Thymus (tissue), 14 donors: ENCODE results near the gene PILRA. TPM values are rescaled to one million over a fixed set of nuclear protein-coding genes. Genes with fewer than 3 reads are reported as not detected.
"Not testable (repeated sequence)": the region's sequence is repeated elsewhere in the genome, so short reads cannot be mapped to it uniquely, and the experiment has no call there.

Experiments
- DNase-seq, 9 donors: peaks; one replicate each; pipeline ENCODE4 v3.0.0-alpha.2; 2013; ENCODE audit warnings: low spot score in 9 of 9, low read depth in 6 of 9, missing footprints in 1 of 9
- H3K27ac ChIP-seq, 2 donors: one replicate each; pipeline ENCODE4 v1.5.1; 2013; ENCODE audit warnings: control low read depth in 1 of 2, low read depth in 1 of 2, low read length in 1 of 2, mild to moderate bottlenecking in 1 of 2, moderate library complexity in 1 of 2
- H3K27me3 ChIP-seq, 2 donors: one replicate each; pipeline ENCODE4 v1.5.1; 2013; ENCODE audit warnings: low read length in 1 of 2; ENCODE audit not compliant: control insufficient read depth in 2 of 2, insufficient read depth in 1 of 2
- H3K36me3 ChIP-seq, 2 donors: one replicate each; pipeline ENCODE4 v1.5.1; 2013; ENCODE audit warnings: low read length in 1 of 2, mild to moderate bottlenecking in 1 of 2, moderate library complexity in 1 of 2; ENCODE audit not compliant: control insufficient read depth in 2 of 2, insufficient read depth in 2 of 2
- H3K4me1 ChIP-seq, 2 donors: one replicate each; pipeline ENCODE4 v1.5.1; 2013; ENCODE audit warnings: low read length in 2 of 2; ENCODE audit not compliant: control insufficient read depth in 2 of 2, insufficient read depth in 2 of 2
- H3K4me3 ChIP-seq, 2 donors: one replicate each; pipeline ENCODE4 v1.5.1; 2013; ENCODE audit warnings: low read length in 2 of 2, control low read depth in 1 of 2, mild to moderate bottlenecking in 1 of 2
- H3K9me3 ChIP-seq, 2 donors: one replicate each; pipeline ENCODE4 v1.5.1; 2013; ENCODE audit warnings: low read length in 1 of 2, mild to moderate bottlenecking in 1 of 2; ENCODE audit not compliant: control insufficient read depth in 2 of 2, insufficient read depth in 1 of 2
- WGBS: extraction: QIAGEN DNeasy Blood & Tissue Kit; methylation state at CpG from one replicate; pipeline ENCODE4 v1.1.7; 2013; 5-methylcytosine and 5-hydroxymethylcytosine counted together
- long read RNA-seq, 10 donors: transcript quantifications; one replicate each; lab custom pipeline, GENCODE V29; 2026
- polyA plus RNA-seq: library from polyadenylated mRNA; stranded (reverse); fragments of 200-250 nt; gene quantifications from one replicate; pipeline ENCODE4 v1.2.3, GENCODE V29; 2013
- total RNA-seq: library from RNA; stranded (reverse); fragments of 120-200 nt; gene quantifications from one replicate; pipeline ENCODE4 v1.2.4, GENCODE V29; 2013
- donor health status: healthy.

PILRA gene
- total RNA-seq: 4.6 TPM
- polyA plus RNA-seq: 12.2 TPM
- long read RNA-seq, donor 1, partial matches to known transcripts: 0 of 1 reads
- long read RNA-seq, donor 1, other reads (novel, unspliced or antisense): 0 of 1 reads
- long read RNA-seq, donor 2: 0 reads
- long read RNA-seq, donor 3: 0 reads
- long read RNA-seq, donor 4, partial matches to known transcripts: 0 of 1 reads
- long read RNA-seq, donor 4, other reads (novel, unspliced or antisense): 0 of 1 reads
- long read RNA-seq, donor 5, partial matches to known transcripts: 0 of 3 reads
- long read RNA-seq, donor 5, other reads (novel, unspliced or antisense): 0 of 3 reads
- long read RNA-seq, donor 6, partial matches to known transcripts: 0 of 2 reads
- long read RNA-seq, donor 6, other reads (novel, unspliced or antisense): 0 of 2 reads
- long read RNA-seq, donor 7, partial matches to known transcripts: 0 of 2 reads
- long read RNA-seq, donor 7, other reads (novel, unspliced or antisense): 0 of 2 reads
- long read RNA-seq, donor 8: 0 reads
- long read RNA-seq, donor 9, partial matches to known transcripts: 0 of 1 reads
- long read RNA-seq, donor 9, other reads (novel, unspliced or antisense): 0 of 1 reads
- long read RNA-seq, donor 10, partial matches to known transcripts: 0 of 1 reads
- long read RNA-seq, donor 10, other reads (novel, unspliced or antisense): 0 of 1 reads

GRCh38 chr7:100373261-100373831 is at the start of gene PILRA:
TSS of gene PILRA (plus strand) at chr7:100373487. CDS start at chr7:100373657, 170 bp downstream.
- Histone ChIP-seq H3K36me3 (peaks cover 0 to 4% of the 10 kb centered on the region in 2 donors), H3K4me1 (peaks cover 0 to 43% of the 10 kb centered on the region in 2 donors), H3K4me3 (no peak within 1 kb of the TSS), H3K9me3 (no peaks in the 10 kb centered on the region), H3K27me3 (no peaks in the 10 kb centered on the region), H3K27ac (peak within 1 kb of the TSS in 1 of 2 donors; percentile 56)
- 93% methylated on average over 12 of the region's 12 CpGs for WGBS
- no peak for DNase-seq

GRCh38 chr7:100324194-100324593 is 49.1 kb upstream of the PILRA start:
- H3K4me1 ChIP-seq, H3K27ac ChIP-seq, DNase-seq, H3K27me3 ChIP-seq, H3K9me3 ChIP-seq, H3K4me3 ChIP-seq: not testable (repeated sequence)
- peaks cover 10 to 18% of the 10 kb centered on the region in 2 donors for H3K36me3 ChIP-seq
- 95% methylated on average over 13 of the region's 13 CpGs for WGBS

DNA sequence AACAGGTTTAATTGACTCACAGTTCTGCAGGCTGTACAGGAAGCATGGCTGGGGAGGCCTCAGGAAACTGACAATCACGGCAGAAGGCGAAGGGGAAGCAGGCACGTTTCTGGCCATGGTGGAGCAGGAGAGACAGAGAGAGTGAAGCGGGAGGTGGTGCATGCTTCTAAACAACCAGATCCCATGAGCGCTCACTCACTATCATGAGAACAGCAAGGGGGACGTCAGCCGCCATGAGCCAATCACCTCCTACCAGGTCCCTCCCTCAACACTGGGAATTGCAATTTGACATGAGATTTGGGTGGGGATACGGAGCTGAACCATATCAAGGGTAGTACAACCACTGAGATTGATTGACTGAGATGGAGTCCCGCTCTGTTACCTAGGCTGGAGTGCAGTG is 47.6 kb upstream of the PILRA start:
- H3K36me3 ChIP-seq: peaks cover 10 to 13% of the 10 kb centered on the region in 2 donors
- WGBS: 96% methylated on average over 9 of the region's 9 CpGs

DNA sequence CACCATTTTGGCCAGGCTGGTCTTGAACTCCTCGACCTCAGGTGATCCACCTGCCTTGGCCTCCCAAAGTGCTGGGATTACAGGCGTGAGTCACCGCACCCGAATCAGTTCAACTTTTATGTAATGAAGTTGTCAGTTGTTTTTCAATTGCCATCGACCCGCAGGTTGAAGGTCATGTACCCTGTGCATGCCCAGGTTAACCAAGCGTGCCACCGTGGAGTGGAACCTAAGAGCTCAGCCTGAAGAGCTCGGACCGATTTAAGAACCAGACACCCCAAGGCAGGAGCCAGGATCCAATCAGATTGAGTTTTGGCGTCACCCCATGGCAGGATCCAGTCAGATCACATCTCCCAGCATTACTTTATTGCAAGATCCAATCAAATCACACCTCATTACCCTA is 46.4 kb upstream of the PILRA start:
- 95% methylated on average over 10 of the region's 11 CpGs for WGBS
- H3K4me1 ChIP-seq, H3K9me3 ChIP-seq, H3K27me3 ChIP-seq, H3K27ac ChIP-seq, H3K4me3 ChIP-seq, DNase-seq: not testable (repeated sequence)
- H3K36me3 ChIP-seq: peaks cover 10 to 12% of the 10 kb centered on the region in 2 donors

More for the DNA sequence above, 47.6 kb upstream of the PILRA start:
- H3K27ac ChIP-seq, H3K9me3 ChIP-seq, H3K4me3 ChIP-seq, DNase-seq, H3K27me3 ChIP-seq, H3K4me1 ChIP-seq: not testable (repeated sequence)

DNA sequence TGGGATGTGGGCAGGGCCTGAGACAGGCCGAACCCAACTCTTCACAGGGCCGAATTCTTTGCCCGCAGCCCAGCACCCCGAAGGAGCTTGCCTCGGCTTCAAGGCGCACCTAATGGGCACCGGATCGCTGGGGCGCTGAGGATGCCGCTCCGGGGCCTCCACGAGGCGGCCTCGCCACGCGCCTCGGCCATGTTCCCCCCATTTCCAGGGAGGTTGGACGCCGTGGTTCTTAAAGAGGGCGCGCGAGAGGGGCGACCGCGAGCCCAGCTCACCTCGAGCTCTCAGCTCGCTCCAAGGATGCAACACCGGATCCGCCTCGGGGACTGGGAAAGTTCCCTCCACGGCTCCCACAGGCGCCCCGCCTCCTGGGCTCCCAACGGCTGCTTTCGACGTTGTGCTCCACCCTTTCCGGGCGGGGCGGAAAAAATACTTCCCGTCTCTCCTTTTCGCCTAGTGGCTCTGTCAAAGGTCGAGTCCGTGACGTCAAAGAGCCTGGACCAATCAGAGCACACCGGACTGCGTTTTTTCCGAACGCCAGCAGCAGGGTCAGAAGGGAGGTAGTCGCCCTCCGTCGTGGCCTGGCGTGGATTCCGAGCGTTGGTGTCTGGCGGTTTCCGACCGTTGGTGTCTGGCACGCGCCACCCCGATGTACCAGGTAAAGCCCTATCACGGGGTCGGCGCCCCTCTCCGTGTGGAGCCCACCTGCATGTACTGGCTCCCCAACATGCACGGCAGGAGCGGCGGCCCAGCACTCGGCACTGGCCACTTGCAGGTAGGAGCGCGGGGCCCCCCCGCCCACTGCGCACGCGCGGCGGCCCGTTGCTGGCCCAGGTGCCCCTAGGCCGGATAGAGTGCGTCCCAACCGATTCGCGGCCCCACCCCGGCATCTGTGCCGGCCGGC is 37.5 kb upstream of the PILRA start:
- not testable (repeated sequence) for H3K9me3 ChIP-seq, H3K36me3 ChIP-seq, H3K27me3 ChIP-seq, H3K4me1 ChIP-seq
- peak overlapping the region; percentile 77 for H3K4me3 ChIP-seq
- DNase-seq: peak; percentile 34 to 89 (median 71)
- under 1% methylated on average over 80 of the region's 85 CpGs for WGBS
- H3K27ac ChIP-seq: peak overlapping the region; percentile 92 to 93

DNA sequence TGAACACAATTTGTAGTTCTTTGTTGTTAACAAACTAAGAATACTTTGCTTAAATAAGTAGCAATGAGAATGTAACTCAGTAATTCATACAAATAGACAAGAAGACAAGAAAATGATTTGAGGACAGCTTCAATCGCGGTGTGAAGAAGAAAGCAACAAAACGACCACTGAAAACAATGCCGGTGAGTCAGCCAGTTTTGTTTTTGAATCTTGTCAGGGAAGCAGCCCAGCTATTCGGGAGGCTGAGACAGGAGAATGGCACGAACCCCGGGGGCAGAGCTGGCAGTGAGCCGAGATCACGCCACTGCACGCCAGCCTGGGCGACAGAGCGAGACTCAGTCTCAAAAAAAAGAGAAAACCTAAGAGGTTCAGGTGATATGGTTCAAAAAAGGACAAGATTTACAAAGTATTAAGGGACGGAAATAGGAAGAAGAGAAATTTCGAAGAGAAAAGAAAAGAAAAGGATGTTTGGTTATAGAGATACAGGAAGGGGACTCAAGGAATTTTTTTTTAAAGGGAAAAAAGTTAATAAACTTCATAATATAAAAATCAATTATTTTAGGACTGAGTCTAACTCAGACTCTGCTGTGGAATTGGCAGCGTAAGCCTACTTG is 35.1 kb upstream of the PILRA start:
- DNase-seq, H3K4me3 ChIP-seq, H3K27ac ChIP-seq, H3K27me3 ChIP-seq, H3K9me3 ChIP-seq: not testable (repeated sequence)
- 94% methylated on average over 15 of the region's 15 CpGs for WGBS
- H3K36me3 ChIP-seq: peaks cover 17 to 18% of the 10 kb centered on the region in 2 donors
- H3K4me1 ChIP-seq: peaks cover 2 to 16% of the 10 kb centered on the region in 2 donors

DNA sequence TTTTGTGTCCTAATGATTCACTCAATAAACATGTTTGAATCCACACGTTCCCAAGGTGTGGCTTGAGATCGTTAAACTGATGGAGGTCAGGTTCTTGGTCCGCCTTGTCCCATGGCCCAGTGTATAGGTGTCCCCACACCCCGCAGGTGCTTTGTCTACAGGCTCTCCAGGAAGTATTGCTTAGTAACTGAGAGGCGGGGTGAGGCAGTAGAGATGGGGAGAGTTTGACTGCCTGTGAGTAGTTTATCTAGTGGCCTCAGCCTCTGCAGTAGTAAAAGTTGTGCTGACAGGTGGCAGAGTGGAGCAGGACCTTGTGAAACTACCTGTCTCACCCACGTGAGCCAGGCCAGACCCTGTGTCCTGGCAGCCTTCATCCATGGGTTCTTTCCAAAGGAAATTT is 32.0 kb upstream of the PILRA start:
- peaks cover 2 to 25% of the 10 kb centered on the region in 2 donors for H3K4me1 ChIP-seq
- H3K27me3 ChIP-seq, H3K27ac ChIP-seq, H3K4me3 ChIP-seq, H3K9me3 ChIP-seq, DNase-seq: not testable (repeated sequence)
- 77% methylated on average over 6 of the region's 6 CpGs for WGBS
- H3K36me3 ChIP-seq: peaks cover 17 to 25% of the 10 kb centered on the region in 2 donors

DNA sequence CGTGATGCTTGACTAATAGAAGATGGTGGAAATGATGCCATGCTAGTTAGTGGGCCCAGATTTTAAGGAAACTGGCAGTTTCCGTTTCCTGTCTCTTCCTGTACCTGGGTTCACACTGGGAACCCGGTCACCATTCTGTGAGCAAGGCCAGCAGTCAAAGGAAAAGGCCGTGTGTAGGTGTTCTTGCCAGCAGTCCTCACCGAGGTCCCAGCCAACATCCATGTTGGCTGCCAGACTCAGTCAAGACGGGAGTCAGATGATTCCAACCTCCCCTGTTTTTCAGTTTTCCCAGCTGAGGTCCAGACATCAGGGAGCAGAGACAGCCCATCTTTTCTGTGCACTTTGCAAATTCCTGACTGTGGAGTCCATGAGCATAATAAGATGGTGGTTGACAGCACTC is 30.5 kb upstream of the PILRA start:
- Histone ChIP-seq H3K4me1 (peaks cover 2 to 25% of the 10 kb centered on the region in 2 donors), H3K9me3 (no peaks in the 10 kb centered on the region), H3K27ac (no peak overlapping the region), H3K36me3 (peaks cover 29 to 40% of the 10 kb centered on the region in 2 donors), H3K4me3 (no peak overlapping the region), H3K27me3 (no peaks in the 10 kb centered on the region)
- 96% methylated on average over 6 of the region's 6 CpGs for WGBS
- no peak for DNase-seq
